Iris pigment epithelial cell (primary cell): ENCODE data around the gene GPR75.
A peak's percentile ranks its signal among the peaks of the same experiment; 100 is the strongest.
"Not testable (repeated sequence)": the region's sequence is repeated elsewhere in the genome, so short reads cannot be mapped to it uniquely, and the experiment has no call there.

Experiments used
- DNase-seq: peaks from one replicate; pipeline ENCODE4 v3.0.0-alpha.2; 2011; ENCODE audit warnings: low read depth

The GPR75 gene

GRCh38 chr2:53852532-53852931 lies 7.2 kb downstream of the GPR75 start:
- no peak for DNase-seq

GRCh38 chr2:53851052-53851757 lies 8.6 kb downstream of the GPR75 start:
- peak; percentile 37 for DNase-seq

GRCh38 chr2:53848062-53848461 lies 11.7 kb downstream of the GPR75 start:
- DNase-seq: no peak

- DNase-seq: no peak
These were observed 16.2 kb downstream of the GPR75 start for GRCh38 chr2:53843595-53843994.

- no peak for DNase-seq
These were observed 16.9 kb downstream of the GPR75 start for GRCh38 chr2:53842891-53843290.

GRCh38 chr2:53841651-53842050 lies 18.1 kb downstream of the GPR75 start:
- DNase-seq: not testable (repeated sequence)

- no peak for DNase-seq
These were observed 19.2 kb downstream of the GPR75 start for GRCh38 chr2:53840580-53840979.

- not testable (repeated sequence) for DNase-seq
These were observed 29.8 kb downstream of the GPR75 start for GRCh38 chr2:53829980-53830290.

- no peak for DNase-seq
These were observed 30.3 kb downstream of the GPR75 start for GRCh38 chr2:53829273-53829979.

- no peak for DNase-seq
These were observed 31.4 kb downstream of the GPR75 start for GRCh38 chr2:53828331-53828730.

- no peak for DNase-seq
These were observed 32.2 kb downstream of the GPR75 start for GRCh38 chr2:53827398-53828175.

- peak; percentile 65 for DNase-seq
These were observed 33.0 kb downstream of the GPR75 start for GRCh38 chr2:53826587-53827397.

- DNase-seq: no peak
These were observed 33.7 kb downstream of the GPR75 start for GRCh38 chr2:53826030-53826410.

GRCh38 chr2:53823639-53824038 lies 36.1 kb downstream of the GPR75 start:
- DNase-seq: not testable (repeated sequence)

- no peak for DNase-seq
These were observed 38.0 kb downstream of the GPR75 start for GRCh38 chr2:53821810-53822209.

- no peak for DNase-seq
These were observed 39.1 kb downstream of the GPR75 start for GRCh38 chr2:53820711-53821110.

- no peak for DNase-seq
These were observed 39.7 kb downstream of the GPR75 start for GRCh38 chr2:53820048-53820447.

- DNase-seq: no peak
These were observed 40.1 kb downstream of the GPR75 start for GRCh38 chr2:53819634-53820033.

- no peak for DNase-seq
These were observed 40.8 kb downstream of the GPR75 start for GRCh38 chr2:53818854-53819435.

GRCh38 chr2:53813151-53813550 lies 46.6 kb downstream of the GPR75 start:
- DNase-seq: no peak

GRCh38 chr2:53811601-53812000 lies 48.2 kb downstream of the GPR75 start:
- no peak for DNase-seq
